GM10248 (cell line): ENCODE results near the gene SLC18B1.

Source experiments
- CTCF ChIA-PET: fragments of 300-600 bp; sonication (Branson Sonifier 250); formaldehyde crosslinking; extraction: SDS; loops from one replicate; lab custom pipeline; 2021; ENCODE audit warnings: antibody characterized with exemption; lab: Yijun Ruan, JAX
- POLR2A ChIA-PET: fragments of 350-650 bp; sonication (Branson Sonifier 250); formaldehyde crosslinking; extraction: SDS; loops from one replicate; lab custom pipeline; 2020; ENCODE audit warnings: antibody characterized with exemption; lab: Yijun Ruan, JAX
- DNase-seq: peaks from one replicate; pipeline ENCODE4 v3.0.0; 2012; ENCODE audit errors: extremely low spot score
- CTCF ChIP-seq: IDR thresholded peaks from 2 replicates; pipeline ENCODE4 v1.5.1; 2012; ENCODE audit warnings: mild to moderate bottlenecking, low read depth; ENCODE audit errors: extremely low read depth, missing control alignments, control extremely low read depth

Gene SLC18B1

GRCh38 chr6:132768051-132768517, 30.4 kb downstream of the SLC18B1 start:
- TF ChIP-seq CTCF = peak; percentile 69
- DNase-seq = peak; percentile 48
- ChIA-PET CTCF (interaction anchor here (0.7 to 4.4 kb wide), 5 partner anchors 11 to 98 kb away, joined by 3 to 22 read pairs (median 3); no protein-coding TSS in a partner anchor), POLR2A (no interaction called here)

GRCh38 chr6:132765560-132765959, 32.9 kb downstream of the SLC18B1 start:
- no peak for DNase-seq
- ChIA-PET POLR2A (no interaction called here), CTCF (interaction anchor here (0.7 to 1.6 kb wide), 7 partner anchors 13 to 485 kb away, joined by 3 to 4 read pairs (median 4); no protein-coding TSS in a partner anchor)
- no peak for TF ChIP-seq CTCF

GRCh38 chr6:132764370-132764769, 34.1 kb downstream of the SLC18B1 start:
- ChIA-PET POLR2A (no interaction called here), CTCF (interaction anchor here (0.7 to 2.1 kb wide), 9 partner anchors 8 to 96 kb away, joined by 3 to 8 read pairs (median 3); no protein-coding TSS in a partner anchor)
- TF ChIP-seq CTCF = no peak
- no peak for DNase-seq

- CTCF ChIA-PET = interaction anchor here (0.6 to 2.2 kb wide), 13 partner anchors 9 to 483 kb away, joined by 3 to 8 read pairs (median 4); partner anchors contain the start of gene SLC18B1
- DNase-seq = peak; percentile 70
- POLR2A ChIA-PET = interaction anchor here (0.7 to 1.0 kb wide), 2 partner anchors 19 to 51 kb away, joined by 3 read pairs; partner anchors contain the start of gene RPS12
- no peak for TF ChIP-seq CTCF
These were observed 35.2 kb downstream of the SLC18B1 start for GRCh38 chr6:132763269-132763668.

- ChIA-PET POLR2A (no interaction called here), CTCF (interaction anchor here (1.2 to 1.4 kb wide), 2 partner anchors 16 to 38 kb away, joined by 3 to 4 read pairs; partner anchors contain the start of gene SLC18B1)
- no peak for DNase-seq
- TF ChIP-seq CTCF = no peak
These were observed 38.2 kb downstream of the SLC18B1 start for GRCh38 chr6:132760256-132760655.

GRCh38 chr6:132758689-132759088, 39.7 kb downstream of the SLC18B1 start:
- ChIA-PET CTCF (no interaction called here), POLR2A (no interaction called here)
- no peak for TF ChIP-seq CTCF
- DNase-seq = no peak

- ChIA-PET CTCF (interaction anchor here (1.1 to 2.4 kb wide), 4 partner anchors 12 to 46 kb away, joined by 3 to 6 read pairs (median 4); partner anchors contain the start of gene SLC18B1), POLR2A (no interaction called here)
- no peak for DNase-seq
- no peak for TF ChIP-seq CTCF
These were observed 46.2 kb downstream of the SLC18B1 start for GRCh38 chr6:132752255-132752654.
